Mononuclear cell (primary cell): Measurements from ENCODE around the gene EPG5. TPM values are rescaled to one million over a fixed set of nuclear protein-coding genes. Genes with fewer than 3 reads are reported as not detected.

Source experiments
- H3K27me3 ChIP-seq: 2 replicates; pipeline ENCODE4 v1.6.0; 2011; ENCODE audit warnings: low read length, control low read depth; ENCODE audit not compliant: insufficient read depth
- H3K4me1 ChIP-seq: 2 replicates; pipeline ENCODE4 v1.5.1; 2011; ENCODE audit warnings: mild to moderate bottlenecking, low read length, control low read depth; ENCODE audit not compliant: insufficient read depth
- H3K4me3 ChIP-seq: 2 replicates; pipeline ENCODE4 v1.5.1; 2011; ENCODE audit warnings: mild to moderate bottlenecking, low read length, moderate library complexity
- H3K9me3 ChIP-seq: 2 replicates; pipeline ENCODE4 v1.5.1; 2011; ENCODE audit warnings: low read depth, mild to moderate bottlenecking, control low read depth, low read length
- total RNA-seq: library from RNA; depleted of rRNA; stranded (reverse); fragments of >200 nt; gene quantifications from one replicate; pipeline ENCODE4 v1.2.3, GENCODE V29; 2012

Gene EPG5
- total RNA-seq, 1 donor, result 44.0 TPM

DNA sequence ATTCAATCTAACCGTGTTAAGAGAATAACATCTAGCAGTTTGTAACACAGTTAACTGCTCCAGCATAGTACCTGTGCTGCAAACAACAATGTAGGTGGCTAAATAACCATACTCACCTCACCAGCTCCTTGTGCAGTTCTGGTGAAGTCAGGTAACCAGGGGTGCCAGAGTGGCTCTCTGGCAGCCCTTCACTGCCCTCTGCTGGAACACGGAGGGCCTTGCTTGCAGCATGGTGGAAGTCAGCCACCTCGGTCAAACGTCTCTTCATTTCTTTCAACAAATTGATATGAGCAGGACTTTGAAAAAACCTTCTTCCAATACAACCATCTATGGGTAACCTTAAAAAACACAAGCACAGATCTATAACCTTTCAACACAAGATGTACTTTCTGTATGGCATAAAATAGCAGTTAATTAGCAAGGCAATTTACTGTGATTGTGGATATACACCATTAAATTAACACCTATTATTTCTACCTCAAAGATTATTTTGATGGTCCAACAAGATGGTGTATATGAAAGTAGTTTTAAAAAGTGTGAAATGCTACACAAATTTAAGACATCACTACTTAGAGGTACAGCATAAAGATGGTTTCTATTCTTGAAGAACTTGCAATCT, 56.6 kb downstream of the EPG5 start:
- no peaks in the 10 kb centered on the region for H3K4me1 ChIP-seq
- no peaks in the 10 kb centered on the region for H3K27me3 ChIP-seq
- H3K9me3 ChIP-seq, result no peaks in the 10 kb centered on the region
- no peak overlapping the region for H3K4me3 ChIP-seq

DNA sequence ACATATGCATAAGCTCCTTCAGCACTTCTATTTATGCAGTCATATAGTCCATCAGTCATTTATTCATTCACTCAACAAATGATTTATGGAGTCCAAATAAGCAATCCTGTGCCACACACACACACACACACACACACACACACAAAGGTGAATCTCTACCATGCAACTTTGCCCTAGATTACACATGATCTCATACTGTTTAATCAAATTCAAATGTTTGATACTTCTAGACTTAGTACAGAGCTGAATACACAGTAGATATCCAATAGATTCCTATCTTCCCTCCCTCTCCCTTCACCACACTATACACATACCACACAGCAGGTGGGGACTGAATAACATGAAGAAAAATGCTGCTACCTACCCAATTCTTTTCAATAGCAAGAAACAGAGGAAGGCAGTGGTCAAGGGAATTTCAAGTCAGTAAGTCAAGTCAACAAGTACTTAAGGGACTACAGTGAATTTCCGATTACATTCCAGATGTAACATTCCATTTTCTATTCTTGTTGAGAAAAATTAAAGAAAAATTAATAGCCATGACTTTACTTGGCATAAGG, 65.4 kb downstream of the EPG5 start:
- H3K9me3 ChIP-seq, result no peaks in the 10 kb centered on the region
- no peak overlapping the region for H3K4me3 ChIP-seq
- H3K4me1 ChIP-seq, result no peaks in the 10 kb centered on the region
- H3K27me3 ChIP-seq, result no peaks in the 10 kb centered on the region

DNA sequence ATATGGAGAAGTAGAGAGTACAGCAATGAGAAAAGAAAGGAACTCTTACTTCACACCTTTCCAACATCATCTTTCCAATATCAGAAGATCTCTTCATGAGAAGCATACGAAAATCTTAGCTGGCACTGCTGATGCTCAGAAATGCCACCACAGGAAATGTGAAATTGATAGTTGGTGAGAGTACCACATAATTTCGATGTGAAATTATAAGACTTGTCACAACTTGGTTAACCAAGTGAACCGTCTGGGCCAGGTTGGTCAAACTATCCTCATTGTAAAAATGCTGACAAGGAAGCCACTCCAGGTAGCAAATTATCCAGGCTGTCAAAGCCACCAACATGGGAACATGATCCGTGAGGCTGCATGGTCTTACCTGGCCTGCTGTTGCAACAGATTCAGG, 66.5 kb downstream of the EPG5 start:
- Histone ChIP-seq H3K4me1 (no peaks in the 10 kb centered on the region), H3K27me3 (no peaks in the 10 kb centered on the region), H3K4me3 (no peak overlapping the region), H3K9me3 (no peaks in the 10 kb centered on the region)

DNA sequence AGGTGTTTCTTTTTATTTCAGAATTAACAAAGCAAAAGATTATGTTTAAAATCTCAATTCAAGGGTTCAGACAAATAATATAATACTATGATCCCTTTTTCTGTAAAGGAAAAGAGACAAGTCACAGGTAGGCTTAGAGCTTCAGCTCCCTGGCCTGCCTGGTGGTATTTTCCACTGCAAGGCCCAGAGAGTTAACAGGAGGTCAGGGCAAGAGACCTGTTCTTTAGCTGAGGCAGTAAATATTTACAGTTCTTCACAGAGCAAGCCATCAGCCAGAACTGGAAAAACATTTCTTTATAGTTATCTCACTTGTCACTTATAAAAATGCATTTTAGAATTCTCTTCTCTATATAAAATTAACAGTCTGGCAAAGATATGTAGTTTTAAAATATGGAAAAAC, 70.1 kb downstream of the EPG5 start:
- no peak overlapping the region for H3K4me3 ChIP-seq
- no peaks in the 10 kb centered on the region for H3K9me3 ChIP-seq
- no peaks in the 10 kb centered on the region for H3K27me3 ChIP-seq
- H3K4me1 ChIP-seq, result no peaks in the 10 kb centered on the region

DNA sequence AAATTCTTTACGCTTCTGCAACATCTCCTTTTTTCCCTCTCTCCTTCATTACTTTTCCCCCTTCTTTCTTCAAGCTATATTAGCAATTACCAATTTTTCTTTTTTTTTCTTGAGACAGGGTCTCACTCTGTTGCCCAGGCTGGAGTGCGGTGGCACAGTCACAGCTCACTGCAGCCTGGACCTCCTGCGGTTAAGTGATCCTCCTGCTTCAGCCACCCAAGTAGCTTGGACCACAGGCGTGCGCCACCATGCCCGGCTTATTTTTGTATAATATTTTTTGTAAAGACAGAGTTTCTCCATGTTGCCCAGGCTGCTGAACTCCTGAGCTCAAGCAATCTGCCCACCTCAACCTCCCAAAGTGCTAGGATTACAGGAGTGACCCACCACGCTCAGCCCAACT, 70.7 kb downstream of the EPG5 start:
- no peaks in the 10 kb centered on the region for H3K27me3 ChIP-seq

DNA sequence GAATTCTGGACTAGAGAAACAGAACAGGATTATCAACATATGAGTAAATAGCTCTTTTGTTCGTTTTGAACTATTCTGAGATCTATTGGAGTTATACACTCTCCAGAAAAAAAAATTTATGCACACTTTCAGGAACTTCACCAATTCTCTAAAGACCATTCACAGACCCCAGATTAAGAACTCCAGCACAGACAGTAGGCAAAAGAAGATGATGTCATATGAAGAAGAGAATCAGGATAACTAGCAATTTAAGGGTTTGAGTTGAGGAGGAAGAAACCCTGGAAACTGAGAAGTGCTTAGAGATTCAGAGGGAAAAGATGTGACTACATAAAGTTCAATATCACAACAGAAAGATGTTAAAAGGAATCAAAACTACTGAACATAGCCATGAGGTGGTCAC, 71.8 kb downstream of the EPG5 start:
- Histone ChIP-seq H3K27me3 (no peaks in the 10 kb centered on the region), H3K4me1 (peaks cover 7% of the 10 kb centered on the region), H3K4me3 (no peak overlapping the region), H3K9me3 (no peaks in the 10 kb centered on the region)

More for the DNA sequence above, 70.7 kb downstream of the EPG5 start:
- no peak overlapping the region for H3K4me3 ChIP-seq
- no peaks in the 10 kb centered on the region for H3K4me1 ChIP-seq
- no peaks in the 10 kb centered on the region for H3K9me3 ChIP-seq

DNA sequence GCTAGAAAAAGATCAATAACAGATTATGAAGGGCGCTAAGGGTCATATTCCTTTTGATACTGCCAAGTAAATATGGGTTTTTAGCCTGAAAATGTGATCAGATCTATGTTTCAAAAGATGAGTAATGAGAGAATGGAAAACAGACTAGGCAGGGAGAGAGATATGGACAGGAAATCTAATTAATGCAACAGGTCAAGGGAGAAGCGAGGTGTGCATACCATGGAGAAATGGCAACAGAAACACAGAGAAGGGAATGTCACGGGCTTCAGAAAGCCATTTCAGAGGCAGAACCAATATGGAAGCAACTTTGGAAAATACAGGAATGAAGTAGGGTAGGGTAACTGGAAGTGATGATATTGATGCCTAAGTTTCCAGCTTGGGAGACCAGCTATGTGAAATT, 72.3 kb downstream of the EPG5 start:
- Histone ChIP-seq H3K4me1 (peaks cover 12% of the 10 kb centered on the region), H3K9me3 (no peaks in the 10 kb centered on the region), H3K27me3 (no peaks in the 10 kb centered on the region), H3K4me3 (no peak overlapping the region)

DNA sequence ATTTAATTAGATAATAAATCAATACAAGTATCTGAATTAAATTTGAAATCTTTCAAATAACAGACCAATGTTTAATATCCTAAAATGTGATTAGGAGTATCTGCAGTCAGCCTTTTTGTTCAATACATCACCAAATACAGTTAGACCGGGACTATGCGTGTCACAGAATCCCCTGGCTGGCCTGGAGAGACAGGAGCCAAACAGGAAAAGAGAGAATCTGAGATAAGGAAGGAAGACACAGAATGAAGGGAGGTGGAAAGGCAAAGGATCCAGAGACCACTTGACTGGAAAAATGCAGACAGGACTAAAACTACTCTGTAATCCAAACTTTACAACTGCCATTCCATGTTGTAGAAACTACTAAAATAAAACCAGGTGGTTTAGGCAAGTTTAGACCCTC, 75.3 kb downstream of the EPG5 start:
- Histone ChIP-seq H3K4me1 (peaks cover 21% of the 10 kb centered on the region), H3K9me3 (no peaks in the 10 kb centered on the region), H3K27me3 (no peaks in the 10 kb centered on the region), H3K4me3 (no peak overlapping the region)

DNA sequence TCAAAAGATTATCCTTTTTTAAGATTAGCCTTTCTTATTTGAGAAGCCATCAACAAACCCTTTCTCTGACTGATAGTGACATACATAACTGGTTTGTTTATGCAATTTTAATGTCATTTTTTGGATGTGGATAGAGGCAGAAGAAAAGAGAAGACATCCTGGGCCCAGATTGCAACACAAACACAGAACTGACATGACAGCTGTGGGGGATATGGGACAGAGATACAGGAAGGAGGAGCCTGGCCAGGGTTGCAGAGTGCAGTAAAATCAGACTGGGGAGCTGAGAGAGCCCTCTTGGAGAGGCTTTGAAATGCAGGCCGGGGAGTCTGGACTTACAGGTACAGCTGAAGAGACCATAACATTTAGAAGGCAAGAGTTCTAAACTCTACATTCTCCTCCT, 76.5 kb downstream of the EPG5 start:
- H3K9me3 ChIP-seq, result no peaks in the 10 kb centered on the region
- H3K4me3 ChIP-seq, result no peak overlapping the region
- no peaks in the 10 kb centered on the region for H3K27me3 ChIP-seq
- H3K4me1 ChIP-seq, result peaks cover 21% of the 10 kb centered on the region

DNA sequence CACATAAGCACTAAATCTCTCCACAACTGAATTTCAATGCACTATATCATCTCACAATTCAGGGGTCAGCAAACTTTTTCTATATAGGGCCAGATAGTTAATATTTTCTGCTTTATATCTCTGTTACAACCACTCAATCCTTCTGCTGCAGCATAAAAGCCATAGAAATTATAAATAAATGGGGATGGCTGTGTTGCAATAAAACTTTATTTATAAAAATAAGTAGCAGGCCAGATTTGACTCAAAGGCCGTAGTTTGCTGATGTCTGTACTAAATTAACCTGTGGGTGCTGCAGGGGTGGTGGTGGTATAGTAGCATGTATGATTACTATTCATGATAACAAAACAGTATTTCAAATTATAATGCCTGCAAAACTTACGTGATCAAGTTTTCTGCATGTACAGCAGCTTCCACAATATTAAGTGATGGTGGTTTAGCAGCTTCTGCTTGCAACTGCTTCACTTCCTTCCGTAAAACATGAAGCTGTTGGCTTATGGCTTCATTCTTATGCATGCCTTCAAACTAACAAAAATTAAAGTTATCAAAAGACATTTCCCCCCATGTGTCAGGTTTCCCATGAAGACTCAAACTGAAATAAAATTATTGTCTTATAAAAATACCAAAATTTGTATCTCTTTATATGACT, 77.6 kb downstream of the EPG5 start:
- Histone ChIP-seq H3K4me3 (no peak overlapping the region), H3K9me3 (no peaks in the 10 kb centered on the region)

DNA sequence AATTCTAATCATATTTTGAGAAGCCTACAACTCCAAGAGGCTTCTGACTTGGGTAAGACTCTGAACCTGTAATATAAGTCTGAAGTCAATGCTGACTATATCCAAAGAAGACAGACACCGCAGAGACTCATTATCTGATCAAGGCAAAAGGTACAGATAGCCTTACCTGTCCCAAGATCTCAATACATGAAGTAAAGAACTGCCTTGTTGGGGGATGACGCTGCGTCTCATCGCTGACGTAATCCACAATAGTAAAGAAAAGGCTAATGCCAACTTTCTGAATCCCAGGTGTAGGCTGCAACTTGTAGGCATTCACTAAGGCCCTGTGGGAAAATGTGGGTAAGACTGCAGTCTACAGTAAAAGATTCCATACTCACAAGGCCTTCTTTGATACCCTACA, 79.5 kb downstream of the EPG5 start:
- Histone ChIP-seq H3K4me3 (no peak overlapping the region), H3K9me3 (no peaks in the 10 kb centered on the region), H3K4me1 (peaks cover 21% of the 10 kb centered on the region), H3K27me3 (no peaks in the 10 kb centered on the region)

More for the DNA sequence above, 77.6 kb downstream of the EPG5 start:
- no peaks in the 10 kb centered on the region for H3K27me3 ChIP-seq
- peaks cover 21% of the 10 kb centered on the region for H3K4me1 ChIP-seq

DNA sequence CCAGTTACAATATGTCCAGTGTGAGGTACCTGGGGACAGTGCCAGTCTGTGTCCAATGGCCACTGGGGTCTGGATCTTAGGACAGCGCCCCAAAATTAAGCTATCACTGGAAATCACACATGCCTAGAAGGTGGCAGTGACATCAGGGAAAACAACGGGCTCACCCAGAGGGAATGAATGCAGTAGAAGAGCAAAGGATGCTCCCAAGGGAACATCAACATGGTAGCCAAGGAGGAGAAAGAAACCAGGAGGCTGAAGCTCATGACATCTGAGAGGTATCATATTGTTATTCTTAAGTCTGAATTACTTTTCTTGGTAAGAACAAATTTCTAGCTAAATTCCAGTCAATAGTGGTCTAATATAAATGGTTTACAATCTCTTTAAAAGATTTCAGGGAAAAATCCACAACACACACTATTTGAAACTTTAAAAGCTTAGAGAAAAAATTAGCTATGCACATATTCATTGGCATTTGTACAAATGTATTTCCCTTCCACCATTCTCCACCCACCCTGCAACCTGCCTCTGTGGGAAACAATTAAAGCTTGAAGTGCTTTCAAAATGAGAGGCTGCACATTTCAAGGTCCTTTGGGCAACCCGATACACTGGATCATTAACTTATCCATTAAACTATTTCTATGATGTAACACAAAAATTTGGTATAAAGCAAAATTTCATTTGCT, 86.1 kb downstream of the EPG5 start:
- Histone ChIP-seq H3K4me3 (no peak overlapping the region), H3K4me1 (no peaks in the 10 kb centered on the region), H3K9me3 (no peaks in the 10 kb centered on the region), H3K27me3 (no peaks in the 10 kb centered on the region)

DNA sequence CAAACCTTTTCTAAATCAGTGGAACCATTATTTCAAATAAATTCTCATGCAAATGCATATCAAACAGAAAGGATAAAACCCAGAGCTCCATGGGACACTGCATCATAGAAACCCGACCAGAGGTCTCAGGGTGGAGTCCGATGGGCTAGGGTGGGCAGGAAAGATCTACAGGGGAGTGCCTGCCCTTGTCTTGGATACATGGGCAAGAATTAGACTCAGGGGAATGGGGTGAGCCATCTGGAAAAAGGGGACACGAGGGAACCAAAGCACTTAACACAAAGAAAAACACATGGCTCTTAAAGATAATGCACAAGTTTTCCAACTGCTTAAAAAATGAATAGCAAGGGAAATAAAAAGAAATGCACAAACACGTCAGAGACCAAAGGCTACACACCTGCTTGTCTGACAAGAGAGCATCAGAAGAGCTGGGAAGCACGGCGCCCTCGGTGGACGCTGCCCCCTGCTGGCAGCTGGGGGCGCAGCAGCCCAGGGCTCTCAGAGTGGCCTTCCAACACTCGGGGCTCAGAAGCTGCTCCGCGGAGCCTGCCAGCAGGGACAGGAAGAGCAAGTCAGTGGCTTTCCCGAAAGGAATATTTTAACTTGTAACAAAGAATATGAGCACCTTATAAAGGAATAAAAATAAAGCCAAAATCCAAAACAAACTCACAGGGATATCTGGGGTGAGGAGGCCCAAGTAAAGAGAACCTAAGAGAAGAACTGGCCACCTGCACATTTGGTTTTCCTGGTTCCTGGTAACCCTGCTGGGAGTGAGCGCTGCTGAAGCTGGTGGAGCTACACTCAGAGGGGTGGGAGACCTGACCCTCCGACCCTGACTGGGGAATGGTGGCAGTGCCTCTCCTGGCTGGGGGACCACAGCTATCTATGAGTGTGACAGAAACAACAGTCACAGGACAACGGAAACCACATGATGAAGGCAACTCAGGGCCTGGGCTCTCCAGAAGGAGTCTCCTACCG, 87.2 kb downstream of the EPG5 start:
- H3K27me3 ChIP-seq, result no peaks in the 10 kb centered on the region

DNA sequence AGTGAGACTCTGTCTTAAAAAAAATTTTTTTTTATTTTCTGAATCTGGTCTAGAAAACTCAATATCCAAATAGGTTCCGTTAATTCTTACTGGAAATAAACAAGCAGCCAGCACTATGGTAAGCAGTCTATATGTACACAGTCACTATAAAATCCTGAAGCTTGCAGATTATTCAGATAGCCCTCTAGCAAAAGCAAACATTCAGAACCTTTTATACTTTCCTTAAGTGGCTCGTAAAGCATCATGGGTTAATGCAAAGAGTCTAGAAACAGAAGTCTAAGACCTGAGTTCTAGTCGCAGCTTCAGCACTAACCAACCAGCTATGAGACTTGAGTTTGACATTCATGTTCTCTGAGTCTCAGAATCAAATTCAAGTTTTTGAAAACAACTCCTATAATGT, 89.7 kb downstream of the EPG5 start:
- H3K9me3 ChIP-seq, result no peaks in the 10 kb centered on the region
- no peak overlapping the region for H3K4me3 ChIP-seq
- no peaks in the 10 kb centered on the region for H3K27me3 ChIP-seq
- H3K4me1 ChIP-seq, result peaks cover 5% of the 10 kb centered on the region

More for the DNA sequence above, 87.2 kb downstream of the EPG5 start:
- Histone ChIP-seq H3K9me3 (no peaks in the 10 kb centered on the region), H3K4me3 (no peak overlapping the region), H3K4me1 (no peaks in the 10 kb centered on the region)
